ENCODE data around the gene UTS2R.

GRCh38 chr17:82375359-82376041, 3.9 kb downstream of the UTS2R start:
- TF ChIP-seq POLR2A (IDR thresholded peaks at IDR 0.05; ENCODE audit: low read length) (no peak), GATA1 (IDR thresholded peaks at IDR 0.05; ENCODE audit: low read depth, low read length) (no peak)

Data from erythroblast (primary cell).